Measurements from ENCODE around the gene CXCL14.

The CXCL14 gene

DNA sequence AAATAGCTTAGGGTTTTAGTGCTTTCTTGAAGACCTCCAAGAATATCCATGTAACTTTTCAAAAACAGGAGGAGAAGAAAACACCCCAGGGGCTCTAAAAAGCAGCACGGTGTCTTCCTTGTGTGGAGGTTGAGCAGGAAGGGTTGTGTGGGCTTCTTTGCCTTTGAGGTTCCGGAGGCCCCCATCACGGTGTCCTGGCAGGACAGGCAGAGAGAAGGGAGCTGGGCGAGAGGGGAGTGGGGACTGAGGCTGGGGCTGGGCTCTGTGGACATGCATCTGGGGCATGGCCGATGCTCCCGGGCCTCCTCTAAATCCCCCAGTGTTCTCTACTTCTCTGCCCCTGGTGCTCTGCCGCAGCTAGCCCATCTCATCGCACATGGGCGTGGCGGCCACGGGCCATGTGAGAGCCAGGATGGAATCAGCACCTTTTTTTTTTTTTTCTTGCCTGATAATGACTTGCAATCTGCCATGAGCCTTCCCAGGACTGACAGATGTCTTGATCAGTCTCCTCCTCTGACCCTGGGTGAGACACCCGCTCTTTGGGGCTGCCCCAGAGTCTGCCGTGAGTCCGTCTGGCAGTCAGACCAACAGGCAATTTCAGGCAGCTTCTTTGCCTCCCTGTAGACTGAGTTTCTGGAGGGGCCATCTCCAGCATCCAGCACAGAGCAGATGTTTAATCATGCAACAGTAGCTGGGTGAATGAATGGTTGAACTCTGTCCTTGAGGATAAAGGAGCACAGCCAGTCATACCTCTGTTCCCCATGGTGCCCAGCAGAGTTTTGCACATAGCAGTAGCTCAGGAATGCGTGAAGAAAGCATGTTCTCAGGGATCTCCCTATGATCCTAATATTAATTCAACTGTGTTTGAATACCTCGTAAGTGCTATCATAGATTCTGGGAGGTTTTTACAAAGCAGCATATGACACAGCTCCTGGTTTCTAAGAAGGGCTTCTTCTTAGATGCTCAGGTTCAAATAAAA is 12.1 kb downstream of the CXCL14 start:
- DNase-seq = no peak

DNA sequence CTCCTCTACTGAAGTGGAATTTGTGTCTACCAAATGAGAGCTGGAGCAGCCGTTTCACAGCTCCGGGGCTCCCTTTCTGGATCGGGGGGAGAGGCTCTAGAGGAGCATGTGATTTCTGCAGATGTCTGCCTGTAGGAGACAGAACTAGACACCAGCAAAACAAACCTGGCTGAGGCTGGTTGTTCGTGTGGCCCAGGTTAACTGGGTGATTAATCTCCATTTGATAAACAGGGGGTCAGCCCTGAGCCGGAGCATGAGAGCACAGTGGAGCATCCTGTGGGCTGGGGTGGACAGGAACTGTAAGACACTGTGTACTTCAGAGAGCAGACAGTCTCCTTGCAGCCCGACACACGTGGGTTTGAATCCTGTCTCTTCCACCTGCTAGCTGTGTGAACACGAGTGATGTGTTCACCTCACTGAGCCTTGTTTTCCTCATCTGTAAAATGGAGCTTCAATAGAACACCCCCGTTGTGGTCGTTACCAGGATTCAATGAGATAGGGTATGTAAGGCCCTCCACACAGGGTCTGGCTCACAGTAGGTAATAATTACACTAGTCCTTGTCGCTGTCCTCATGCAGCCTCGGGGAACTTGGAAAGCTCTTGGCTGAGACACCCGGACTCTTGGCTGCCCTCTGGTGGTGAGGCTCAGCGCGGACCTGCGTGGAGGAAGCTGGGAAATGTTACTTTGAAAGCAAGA is 12.9 kb downstream of the CXCL14 start:
- DNase-seq = peak; percentile 46

DNA sequence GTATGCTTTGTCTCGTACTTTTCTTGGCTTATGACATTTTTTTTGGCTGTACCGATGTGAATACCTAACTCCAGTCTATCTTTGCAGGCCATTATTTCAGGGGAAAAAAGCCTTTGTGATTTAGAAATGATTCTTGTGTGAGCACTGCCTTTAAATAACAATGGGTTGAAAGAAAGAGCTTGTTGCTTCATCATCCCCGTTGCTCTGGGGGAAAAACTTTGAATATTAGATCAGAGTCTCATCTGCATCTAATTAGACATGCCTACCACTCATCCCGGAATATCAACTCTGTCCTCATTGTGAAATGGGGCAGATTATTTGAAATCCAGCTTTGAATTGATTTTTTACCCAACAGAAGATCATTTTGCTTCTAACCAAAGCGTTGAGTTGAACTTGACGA is 13.5 kb downstream of the CXCL14 start:
- DNase-seq = no peak

DNA sequence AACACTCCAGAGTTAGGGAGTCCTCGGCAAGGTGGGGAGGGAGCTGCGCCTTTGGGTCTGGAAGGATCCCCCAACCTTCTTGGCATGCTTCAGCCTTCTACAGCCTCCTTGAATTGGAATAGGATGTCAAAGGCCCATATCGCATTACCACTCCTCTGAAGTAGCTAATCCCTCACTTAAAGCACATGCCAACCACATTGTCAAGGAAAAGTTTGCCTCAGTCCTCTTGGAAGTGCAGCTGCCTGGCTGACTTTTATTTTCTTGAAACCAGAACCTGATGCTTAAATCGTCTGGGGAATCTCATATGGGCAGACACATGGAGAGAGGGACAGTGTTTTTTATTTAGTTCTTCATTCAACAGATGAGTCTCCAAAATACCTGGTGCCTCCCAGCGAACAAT is 14.5 kb downstream of the CXCL14 start:
- DNase-seq = no peak

DNA sequence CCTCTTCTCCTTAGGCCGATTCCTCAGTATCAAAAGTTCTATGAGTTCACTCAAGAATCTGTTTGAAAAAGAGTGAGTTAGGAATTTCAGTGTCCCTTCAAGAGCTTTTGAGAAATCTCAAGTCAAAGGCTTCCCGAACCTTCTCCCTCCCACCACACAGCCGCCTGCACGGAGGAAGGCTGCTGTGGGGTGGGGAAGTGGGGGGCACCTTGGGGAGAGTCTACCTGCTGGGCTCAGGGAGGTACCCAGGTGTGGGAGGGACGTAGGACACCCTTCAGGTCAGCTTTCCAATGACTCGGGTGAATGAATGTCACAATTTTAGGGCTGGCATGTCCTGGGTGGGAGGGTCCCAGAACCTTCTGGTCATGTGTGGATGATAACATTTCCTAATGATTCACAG is 17.5 kb downstream of the CXCL14 start:
- DNase-seq = no peak

DNA sequence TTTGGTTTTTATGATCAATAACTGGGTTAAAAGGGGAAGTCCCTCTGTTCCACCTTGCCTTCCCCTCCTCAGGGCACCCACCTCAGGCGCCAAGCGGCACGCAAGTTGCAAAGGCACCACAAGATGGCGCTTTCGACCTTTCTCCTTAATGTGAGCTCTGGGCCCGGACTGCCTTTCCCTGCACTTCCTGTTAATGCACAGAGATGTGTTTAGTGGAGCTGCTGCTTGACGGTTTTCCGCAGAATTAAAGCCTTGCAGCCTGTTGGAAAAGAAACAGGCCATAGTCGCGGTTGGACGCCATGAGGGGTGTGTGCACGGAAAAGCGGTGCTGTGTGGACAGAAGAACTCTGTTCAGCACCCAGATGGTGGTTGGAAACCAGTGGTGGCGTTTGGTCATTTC is 17.9 kb downstream of the CXCL14 start:
- peak; percentile 83 for DNase-seq

DNA sequence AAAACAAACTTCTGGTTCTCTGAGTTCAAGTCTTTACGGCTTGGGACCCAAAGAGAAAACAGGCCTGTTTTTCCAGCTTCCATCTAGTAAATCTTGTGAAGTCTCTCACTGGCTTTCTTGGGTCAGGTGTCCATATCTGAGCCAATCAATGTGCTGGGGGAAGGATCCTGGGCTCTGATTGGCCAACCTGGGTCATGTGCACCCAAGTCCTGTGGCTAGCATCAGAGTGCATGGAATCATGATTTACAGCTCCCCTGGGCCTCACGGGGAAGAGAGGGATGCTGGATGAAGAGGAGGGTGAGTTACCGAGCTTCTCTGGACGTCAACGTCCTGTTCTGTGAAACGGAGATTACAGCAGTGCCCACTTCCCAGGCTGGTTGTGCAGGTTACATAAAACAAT is 19.4 kb downstream of the CXCL14 start:
- DNase-seq = no peak

DNA sequence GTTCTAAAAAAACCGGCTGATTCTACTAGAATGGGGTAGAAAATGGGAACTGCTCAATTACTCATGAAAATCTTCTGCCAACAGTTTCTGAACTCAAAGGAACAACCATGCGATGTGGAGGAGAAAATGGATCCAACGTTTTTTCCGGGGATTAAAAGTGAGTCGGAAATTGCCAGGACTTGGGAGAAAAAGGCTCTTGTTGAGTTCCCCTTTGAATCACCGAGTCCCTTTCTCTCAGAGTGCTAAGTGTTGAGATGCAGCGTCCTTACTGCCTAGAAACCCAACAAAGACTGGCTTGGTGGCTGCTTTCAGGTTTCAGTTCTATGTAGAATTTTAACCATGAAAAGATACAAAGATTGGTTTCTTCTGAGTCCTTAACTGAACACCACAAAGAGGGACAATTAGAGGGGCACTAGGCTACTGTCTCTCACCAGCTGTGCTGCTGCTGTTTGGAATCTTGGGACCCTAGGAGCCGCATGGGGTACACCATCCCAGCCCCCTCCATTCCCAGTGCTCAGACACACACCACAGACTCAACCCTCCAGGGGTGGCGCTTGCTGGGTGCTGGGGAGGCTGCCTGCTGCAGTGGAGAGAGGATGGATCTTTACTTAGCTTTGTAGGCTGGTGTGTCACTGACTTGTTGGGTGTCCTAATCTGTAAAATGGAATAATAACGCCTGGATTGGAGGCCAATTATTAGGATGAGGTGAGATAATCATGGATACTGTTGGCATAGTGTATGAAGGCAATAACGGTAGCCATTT is 21.5 kb downstream of the CXCL14 start:
- DNase-seq = no peak

DNA sequence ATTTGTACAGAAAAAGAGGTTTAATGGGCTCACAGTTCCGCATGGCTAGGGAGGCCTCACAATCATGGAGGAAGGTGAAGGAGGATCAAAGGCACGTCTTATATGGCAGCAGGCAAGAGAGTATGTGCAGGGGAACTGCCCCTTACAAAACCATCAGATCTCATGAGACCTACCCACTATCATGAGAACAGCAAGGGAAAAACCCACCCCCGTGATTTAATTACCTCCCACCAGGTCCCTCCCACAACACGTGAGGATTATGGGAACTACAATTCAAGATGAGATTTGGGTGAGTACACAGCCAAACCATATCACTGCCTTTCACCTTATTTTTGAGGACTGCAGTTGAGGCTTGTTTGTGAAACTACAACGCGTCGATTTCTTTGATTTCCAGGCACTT is 22.2 kb downstream of the CXCL14 start:
- no peak for DNase-seq

DNA sequence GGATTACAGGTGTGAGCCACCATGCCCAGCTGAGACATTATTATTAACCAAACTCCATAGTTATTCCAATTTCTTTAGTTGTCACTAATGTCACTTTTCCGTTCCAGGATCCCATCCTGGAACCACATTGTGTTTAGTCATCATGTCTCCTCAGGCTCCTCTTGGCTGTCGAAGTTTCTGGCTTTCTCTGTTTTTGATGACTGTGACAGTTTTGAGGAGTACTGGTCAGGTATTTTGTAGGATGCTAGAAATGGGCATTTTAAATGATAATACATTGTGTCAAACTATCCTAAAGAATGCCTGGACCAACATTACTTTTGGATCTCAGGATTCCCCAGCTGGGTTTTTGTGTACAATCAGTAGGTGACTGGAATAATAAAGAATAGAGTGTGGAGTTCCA is 23.3 kb downstream of the CXCL14 start:
- no peak for DNase-seq

DNA sequence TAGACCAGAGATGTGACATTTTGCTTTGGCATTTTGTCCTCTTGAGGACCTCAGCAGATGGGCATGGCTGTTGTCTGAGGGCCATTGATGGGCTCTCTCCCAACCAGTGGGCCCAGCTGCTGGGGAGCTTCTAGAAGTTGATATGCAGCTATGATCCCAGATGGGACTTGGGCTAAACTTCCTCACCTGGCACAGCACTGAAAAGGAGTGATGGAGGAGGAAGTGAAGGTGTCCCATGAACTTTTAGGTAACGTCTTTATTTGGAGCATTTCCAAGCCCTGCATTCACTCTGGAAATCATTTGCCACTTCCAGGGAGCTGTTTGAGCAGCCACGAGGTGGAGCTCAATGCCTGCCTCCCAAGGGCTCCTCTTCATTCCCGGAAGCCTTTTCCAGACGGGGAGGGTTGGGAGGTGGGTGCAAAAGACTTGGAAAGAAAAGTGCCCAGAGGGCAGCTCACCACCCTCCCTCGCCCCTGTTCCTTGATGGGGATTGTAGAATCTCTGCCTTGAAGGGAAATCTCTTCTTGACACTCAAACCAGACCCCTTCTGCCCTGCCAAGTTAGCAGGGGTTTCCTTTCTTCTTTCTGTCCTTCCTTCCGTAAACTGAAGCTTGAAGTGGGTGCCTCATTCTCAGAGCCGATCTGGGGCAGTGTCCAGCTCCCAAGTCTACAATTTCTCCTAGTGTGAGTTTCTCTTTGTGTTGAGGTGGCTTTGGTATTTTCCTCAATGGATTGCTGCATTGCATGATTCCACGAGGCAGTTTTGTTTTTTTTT is 24.9 kb downstream of the CXCL14 start:
- DNase-seq = peak; percentile 44

DNA sequence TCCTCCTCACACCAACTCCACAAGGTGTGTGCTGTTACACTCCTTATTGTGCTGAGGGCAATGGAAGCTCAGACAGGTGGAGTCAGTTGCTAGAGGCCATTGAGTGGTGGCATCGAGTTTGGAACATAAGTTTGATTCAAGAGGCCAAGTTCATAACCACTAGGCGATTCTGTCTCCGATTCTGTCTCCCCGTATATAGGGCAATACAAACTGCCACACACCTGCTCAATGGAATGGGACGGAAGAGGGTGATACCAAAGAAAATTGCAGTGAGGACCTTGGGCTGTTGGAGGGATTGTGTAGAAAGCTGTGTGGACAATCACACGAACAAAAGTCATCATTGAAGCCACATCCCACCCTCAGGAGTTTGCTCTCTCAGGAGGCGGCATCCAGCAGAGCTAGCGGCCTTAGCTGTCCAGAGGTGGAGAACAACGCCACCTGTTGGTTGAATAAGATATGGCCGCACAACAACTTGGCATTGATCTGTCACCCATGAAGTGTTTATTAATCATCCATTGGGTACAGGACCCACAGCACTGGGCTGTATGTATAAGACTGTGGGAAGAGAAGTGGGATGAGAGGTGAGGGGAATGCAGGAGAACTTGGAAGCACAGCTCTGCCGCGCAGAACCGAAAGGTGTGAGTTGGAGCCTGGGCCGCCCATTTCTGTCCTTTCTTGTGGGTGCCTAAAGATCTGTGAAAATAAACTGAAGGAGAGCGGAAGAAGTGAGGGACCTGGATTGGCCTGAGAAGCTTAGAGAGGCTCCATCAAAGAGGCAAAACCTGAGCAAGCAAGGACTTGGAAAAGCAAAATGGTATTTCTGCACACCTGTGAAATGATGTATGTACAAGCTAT is 27.0 kb downstream of the CXCL14 start:
- peak; percentile 72 for DNase-seq

DNA sequence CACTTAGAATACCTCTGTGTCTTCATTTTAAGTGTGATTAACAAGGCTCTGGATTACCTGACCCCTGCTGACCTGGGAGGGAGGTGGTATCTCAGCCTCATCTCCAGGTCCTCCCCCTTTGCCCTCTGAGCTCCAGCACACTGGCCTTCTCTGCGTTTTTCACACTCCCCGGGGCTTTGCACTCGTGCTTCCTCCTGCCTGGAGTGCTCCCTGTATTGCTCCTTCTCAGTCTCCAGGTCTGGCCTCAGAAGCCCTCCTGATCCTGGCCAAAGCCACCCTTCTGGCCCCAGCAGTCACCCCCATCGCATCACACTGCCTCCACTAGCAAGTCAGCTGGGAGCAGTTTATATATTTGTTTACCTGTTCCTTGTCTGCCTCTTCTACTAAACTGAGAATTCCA is 29.4 kb downstream of the CXCL14 start:
- DNase-seq = no peak

DNA sequence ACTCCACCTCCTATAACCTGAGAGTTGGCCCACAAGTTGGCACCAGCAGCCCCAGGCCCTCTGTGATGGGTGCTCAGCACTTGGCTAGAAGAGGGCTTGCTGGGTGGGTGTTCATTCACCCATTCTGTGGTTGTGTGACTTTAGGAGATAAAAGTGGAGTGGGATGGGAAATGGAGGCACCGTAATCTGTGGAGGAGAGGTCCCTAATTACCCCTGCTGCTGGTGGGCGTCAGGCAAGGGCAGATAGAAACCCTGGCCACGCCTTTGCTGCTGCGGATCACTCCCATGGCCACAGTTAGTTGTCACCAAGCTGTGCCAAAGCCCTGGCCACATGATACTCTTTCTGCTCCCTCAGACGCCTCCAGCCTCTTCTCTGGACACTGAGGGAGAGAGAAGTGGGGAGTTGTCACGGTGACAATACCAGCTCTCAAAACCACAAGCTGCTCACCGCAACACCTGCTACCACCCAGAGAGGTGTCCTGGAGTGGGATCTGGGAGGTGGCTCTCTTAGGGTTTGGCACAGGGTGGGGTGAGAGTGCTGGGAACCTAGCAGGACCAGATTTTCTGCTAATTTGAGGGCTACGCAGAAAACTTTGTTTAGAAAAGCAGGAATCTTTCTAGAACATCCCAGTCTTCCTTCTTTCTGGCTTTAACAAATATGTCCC is 31.1 kb downstream of the CXCL14 start:
- DNase-seq = no peak

DNA sequence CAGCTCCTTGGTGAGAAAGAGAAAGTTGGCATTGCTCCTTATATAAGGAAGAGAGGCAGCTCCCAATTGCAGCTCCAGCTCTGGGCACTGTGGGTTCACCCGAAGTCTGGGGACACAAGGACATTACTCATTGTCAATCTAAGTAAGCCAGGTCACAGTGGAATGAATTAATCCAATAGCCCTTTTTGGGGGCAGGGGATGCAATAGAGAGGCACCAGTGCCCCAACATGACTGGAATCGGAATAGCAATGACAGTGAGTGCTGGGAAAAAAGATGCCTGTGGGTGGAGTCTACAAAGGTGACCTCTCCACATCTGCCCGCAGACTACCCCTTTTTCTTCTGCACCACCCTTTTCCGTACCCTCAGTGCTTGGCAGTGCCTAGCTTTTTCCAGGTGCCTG is 31.9 kb downstream of the CXCL14 start:
- no peak for DNase-seq

DNA sequence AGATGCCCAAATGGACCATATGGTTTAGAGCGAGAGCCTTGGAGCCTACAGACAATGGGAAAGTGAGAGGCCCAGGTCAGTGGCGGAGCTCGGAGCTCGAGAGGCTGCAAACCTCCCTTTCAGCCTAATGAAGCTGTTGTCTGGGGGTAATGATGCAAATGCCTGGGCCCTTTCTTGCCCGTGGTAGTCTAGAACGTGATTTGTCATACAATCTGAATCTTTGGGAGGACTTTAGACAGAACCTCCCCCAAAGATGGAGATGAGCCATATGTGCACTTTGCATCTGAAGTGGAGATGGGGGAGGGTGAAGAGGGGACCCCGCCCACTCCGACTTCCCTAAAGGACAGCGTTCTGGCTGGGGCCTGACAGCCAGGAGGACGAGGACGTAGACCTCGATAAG is 32.7 kb downstream of the CXCL14 start:
- no peak for DNase-seq

DNA sequence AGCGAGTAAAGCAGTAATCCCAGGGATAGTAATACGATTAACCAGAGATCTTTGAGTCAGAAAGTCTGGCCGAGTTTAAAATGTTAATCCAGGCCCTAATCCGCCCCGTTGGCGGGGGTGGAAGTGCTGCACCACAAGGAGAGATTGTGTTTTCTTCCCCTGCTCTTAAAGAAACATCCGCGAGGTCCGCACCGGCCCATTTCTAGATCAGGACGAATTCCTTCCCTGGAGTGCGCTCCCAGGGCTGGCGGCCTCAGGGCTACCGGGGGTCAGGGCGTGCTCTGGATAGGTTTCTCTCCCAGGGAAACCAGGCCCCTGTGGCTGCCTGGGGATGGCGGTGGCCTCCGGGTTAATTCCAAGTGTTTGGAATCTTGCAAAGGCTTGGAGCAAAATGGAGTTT is 33.7 kb downstream of the CXCL14 start:
- DNase-seq = no peak

DNA sequence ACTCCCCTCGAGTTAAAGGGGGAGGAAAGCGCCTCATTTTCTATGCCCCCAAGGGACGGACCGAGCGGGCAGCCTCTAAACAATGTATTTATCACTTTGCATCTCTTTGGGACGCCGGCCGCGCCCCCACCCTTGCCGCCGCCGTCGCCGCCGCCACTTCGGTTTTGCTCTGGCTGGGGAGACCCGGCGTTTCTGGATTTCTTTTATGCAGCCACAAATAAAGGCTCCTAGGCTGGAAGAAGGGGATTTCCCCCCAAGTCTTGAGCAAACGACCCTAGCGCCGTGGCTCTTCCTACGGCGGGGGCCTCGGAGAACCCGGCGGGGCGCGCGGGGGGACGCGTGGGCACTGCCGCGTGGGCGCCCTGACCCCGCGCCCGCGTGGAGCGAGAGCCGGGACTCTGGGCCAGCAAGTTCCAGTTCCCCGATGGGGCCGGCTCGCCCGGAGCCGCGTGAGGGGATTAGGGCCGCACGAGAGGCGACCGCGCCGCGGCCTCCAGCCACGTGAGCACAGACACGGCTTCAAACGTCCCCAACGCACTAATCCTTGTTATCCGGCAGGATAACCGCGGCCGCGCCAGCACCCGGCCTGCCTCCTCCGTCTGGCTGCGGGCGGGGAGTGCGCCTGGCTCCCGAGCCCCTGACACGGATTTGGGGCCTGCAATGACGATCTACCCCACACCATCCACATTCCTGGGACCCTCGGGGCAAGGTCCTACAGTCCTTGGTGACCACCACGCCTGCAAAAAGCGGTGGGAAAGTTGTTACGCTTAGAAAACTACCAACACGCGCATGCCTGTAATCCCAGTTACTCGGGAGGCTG is 35.1 kb downstream of the CXCL14 start:
- DNase-seq = no peak

DNA sequence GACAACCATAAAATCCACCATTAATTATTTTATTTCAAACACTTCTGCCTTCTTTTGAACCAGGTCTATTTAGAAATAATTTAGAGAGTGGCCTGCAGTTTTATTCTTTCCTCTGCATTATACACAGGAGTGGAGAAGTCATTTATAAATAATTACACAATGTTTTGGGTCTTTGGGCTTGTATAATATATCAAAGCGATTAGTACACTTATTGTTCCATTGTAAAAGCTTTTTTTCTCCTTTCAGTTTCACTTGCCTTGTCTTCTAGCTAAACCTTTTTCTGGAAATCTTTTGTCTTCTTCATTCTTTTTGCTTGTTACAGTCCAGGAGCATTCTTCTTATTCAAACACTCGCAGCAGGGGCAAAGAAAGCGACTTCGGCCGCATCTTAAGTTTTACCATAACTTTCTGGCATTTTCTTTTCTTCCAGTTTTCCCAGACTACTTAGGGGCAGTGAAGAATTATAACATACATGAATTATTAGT is 35.7 kb downstream of the CXCL14 start:
- no peak for DNase-seq
